CD14-positive monocyte (primary cell): ENCODE results near the gene CSNK2A2. TPM values are rescaled to one million over a fixed set of nuclear protein-coding genes. Genes with fewer than 3 reads are reported as not detected.

Experiments used
- DNase-seq, 3 donors: peaks; one replicate each; pipeline ENCODE4 v3.0.0-alpha.2; 2011 to 2022
- H2AFZ ChIP-seq: 2 replicates; pipeline ENCODE4 v1.6.0; 2012; ENCODE audit warnings: mild to moderate bottlenecking, low read depth, low read length, inconsistent platforms; ENCODE audit not compliant: insufficient read depth, poor library complexity, severe bottlenecking
- H3K27ac ChIP-seq, 2 donors: 1 replicate in 1 of 2; 2 replicates in 1 of 2; pipeline ENCODE4 v1.5.1; 2012 to 2013; ENCODE audit warnings: low read length in 2 of 2, control low read depth in 1 of 2, inconsistent platforms in 1 of 2, low read depth in 1 of 2, mild to moderate bottlenecking in 1 of 2
- H3K27me3 ChIP-seq, 2 donors: one replicate each; pipeline versions ENCODE4 v1.6.0 to v1.6.1; 2011 to 2013; ENCODE audit warnings: low read length in 2 of 2; ENCODE audit not compliant: control insufficient read depth in 2 of 2, insufficient read depth in 2 of 2
- H3K36me3 ChIP-seq, 2 donors: replicated peaks in 1 of 2; 1 replicate in 1 of 2; 2 replicates in 1 of 2; pipeline versions ENCODE4 v1.5.1 to v1.6.1; 2012 to 2013; ENCODE audit warnings: low read length in 2 of 2, control low read depth in 1 of 2, inconsistent platforms in 1 of 2, mild to moderate bottlenecking in 1 of 2; ENCODE audit not compliant: insufficient read depth in 2 of 2, control insufficient read depth in 1 of 2
- H3K4me1 ChIP-seq, 2 donors: 1 replicate in 1 of 2; 2 replicates in 1 of 2; pipeline versions ENCODE4 v1.5.1 to v1.6.1; 2012 to 2013; ENCODE audit warnings: low read length in 2 of 2, control low read depth in 1 of 2, inconsistent platforms in 1 of 2, mild to moderate bottlenecking in 1 of 2, moderate library complexity in 1 of 2; ENCODE audit not compliant: insufficient read depth in 2 of 2, control insufficient read depth in 1 of 2
- H3K4me2 ChIP-seq: replicated peaks from 2 replicates; pipeline ENCODE3; 2012; ENCODE audit warnings: low read length, moderate library complexity, mild to moderate bottlenecking; ENCODE audit not compliant: poor library complexity, severe bottlenecking; ENCODE audit errors: extremely low read depth
- H3K4me3 ChIP-seq, 3 experiments: fragments of 200-600 bp in 1 of 3; sonication (generic) in 1 of 3; replicated peaks in 1 of 3; 1 replicate in 2 of 3; 2 replicates in 1 of 3; pipeline ENCODE4 v1.5.1; 2011 to 2013; ENCODE audit warnings: low read length in 3 of 3, mild to moderate bottlenecking in 3 of 3, control low read depth in 2 of 3, low read depth in 2 of 3, inconsistent platforms in 1 of 3, moderate library complexity in 1 of 3
- H3K79me2 ChIP-seq: 2 replicates; pipeline ENCODE4 v1.6.0; 2012; ENCODE audit warnings: mild to moderate bottlenecking, control low read depth, inconsistent platforms, low read length, moderate library complexity; ENCODE audit not compliant: insufficient read depth
- H3K9ac ChIP-seq: 2 replicates; pipeline ENCODE4 v1.6.0; 2017; ENCODE audit warnings: low read length, mild to moderate bottlenecking; ENCODE audit not compliant: insufficient read depth, poor library complexity, severe bottlenecking
- H3K9me3 ChIP-seq, 2 donors: replicated peaks in 1 of 2; 1 replicate in 1 of 2; 2 replicates in 1 of 2; pipeline versions ENCODE4 v1.5.1 to v1.6.1; 2012 to 2013; ENCODE audit warnings: low read length in 2 of 2, control low read depth in 1 of 2; ENCODE audit not compliant: control insufficient read depth in 1 of 2, insufficient read depth in 1 of 2
- H4K20me1 ChIP-seq: 2 replicates; pipeline ENCODE4 v1.6.0; 2012; ENCODE audit warnings: mild to moderate bottlenecking, low read length, control low read depth, moderate library complexity; ENCODE audit not compliant: insufficient read depth
- H3K27ac Mint-ChIP-seq, 7 donors: one replicate each; pipeline ENCODE4 v1.8.0; 2020; ENCODE audit warnings: mild to moderate bottlenecking in 7 of 7, mixed read lengths in 7 of 7, moderate library complexity in 6 of 7, inconsistent platforms in 2 of 7
- H3K27me3 Mint-ChIP-seq, 3 donors: one replicate each; pipeline ENCODE4 v1.8.0; 2021 to 2022; ENCODE audit warnings: low read depth in 3 of 3, mild to moderate bottlenecking in 3 of 3, mixed read lengths in 3 of 3, moderate library complexity in 3 of 3, inconsistent platforms in 1 of 3
- H3K36me3 Mint-ChIP-seq, 2 donors: one replicate each; pipeline ENCODE4 v1.8.0; 2020; ENCODE audit warnings: mixed read lengths in 2 of 2, inconsistent platforms in 1 of 2, mild to moderate bottlenecking in 1 of 2
- H3K4me1 Mint-ChIP-seq: one replicate; pipeline ENCODE4 v1.8.0; 2020; ENCODE audit warnings: mild to moderate bottlenecking, mixed read lengths
- H3K4me3 Mint-ChIP-seq, 2 donors: one replicate each; pipeline ENCODE4 v1.8.0; 2020; ENCODE audit warnings: mild to moderate bottlenecking in 2 of 2, mixed read lengths in 2 of 2, moderate library complexity in 1 of 2
- H3K9me3 Mint-ChIP-seq, 7 donors: one replicate each; pipeline ENCODE4 v1.8.0; 2020 to 2022; ENCODE audit warnings: mixed read lengths in 7 of 7, mild to moderate bottlenecking in 6 of 7, moderate library complexity in 6 of 7, inconsistent platforms in 2 of 7
- WGBS: methylation state at CpG from one replicate; pipeline ENCODE4 v1.1.5; 2013; ENCODE audit warnings: missing lambda C conversion rate; ENCODE audit not compliant: insufficient coverage; 5-methylcytosine and 5-hydroxymethylcytosine counted together
- intact Hi-C, 2 donors: fragments of 100-400 bp; cut with micrococcal nuclease; formaldehyde crosslinking; loops; one replicate each; pipeline versions ENCODE4 v1.15.0 to v1.15.1; 2023
- polyA plus RNA-seq, 3 donors: library from polyadenylated mRNA; depleted of rRNA in 1 of 3; unstranded in 2 of 3; stranded (reverse) in 1 of 3; fragments of 300-500 nt in 2 of 3; fragments of >200 nt in 1 of 3; fragmentation: Illumina TruSeq in 2 of 3; gene quantifications; 1 replicate in 2 of 3; 2 replicates in 1 of 3; pipeline ENCODE4 v1.2.3, GENCODE V29; 2012 to 2021
- TF ChIP-seq, protein P1 (sequence below): fragments of 200-600 bp; IDR thresholded peaks from one replicate; pipeline ENCODE4 v1.8.0; 2022; ENCODE audit warnings: antibody characterized with exemption, mild to moderate bottlenecking

CSNK2A2 gene
- polyA plus RNA-seq, 3 donors, result 1.6 to 24.7 (median 9.2) TPM

GRCh38 chr16:58119509-58119845 lies 78.4 kb downstream of the CSNK2A2 start:
- intact Hi-C loops, result no loop called here
- no peaks in the 10 kb centered on the region for H3K27me3 ChIP-seq
- peaks cover 71% of the 10 kb centered on the region for H3K79me2 ChIP-seq
- TF ChIP-seq, protein P1, sequence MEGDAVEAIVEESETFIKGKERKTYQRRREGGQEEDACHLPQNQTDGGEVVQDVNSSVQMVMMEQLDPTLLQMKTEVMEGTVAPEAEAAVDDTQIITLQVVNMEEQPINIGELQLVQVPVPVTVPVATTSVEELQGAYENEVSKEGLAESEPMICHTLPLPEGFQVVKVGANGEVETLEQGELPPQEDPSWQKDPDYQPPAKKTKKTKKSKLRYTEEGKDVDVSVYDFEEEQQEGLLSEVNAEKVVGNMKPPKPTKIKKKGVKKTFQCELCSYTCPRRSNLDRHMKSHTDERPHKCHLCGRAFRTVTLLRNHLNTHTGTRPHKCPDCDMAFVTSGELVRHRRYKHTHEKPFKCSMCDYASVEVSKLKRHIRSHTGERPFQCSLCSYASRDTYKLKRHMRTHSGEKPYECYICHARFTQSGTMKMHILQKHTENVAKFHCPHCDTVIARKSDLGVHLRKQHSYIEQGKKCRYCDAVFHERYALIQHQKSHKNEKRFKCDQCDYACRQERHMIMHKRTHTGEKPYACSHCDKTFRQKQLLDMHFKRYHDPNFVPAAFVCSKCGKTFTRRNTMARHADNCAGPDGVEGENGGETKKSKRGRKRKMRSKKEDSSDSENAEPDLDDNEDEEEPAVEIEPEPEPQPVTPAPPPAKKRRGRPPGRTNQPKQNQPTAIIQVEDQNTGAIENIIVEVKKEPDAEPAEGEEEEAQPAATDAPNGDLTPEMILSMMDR, result no peak
- peaks cover 25 to 26% of the 10 kb centered on the region in 2 donors for H3K36me3 ChIP-seq
- no peaks in the 10 kb centered on the region for H3K9me3 ChIP-seq
- no peak for DNase-seq
- H3K27me3 Mint-ChIP-seq, result no peaks in the 10 kb centered on the region
- peaks cover 23 to 26% of the 10 kb centered on the region in 2 donors for H3K36me3 Mint-ChIP-seq
- H3K27ac ChIP-seq, result no peak overlapping the region
- no peak overlapping the region for H2AFZ ChIP-seq
- no peak overlapping the region for H3K9ac ChIP-seq
- no peak overlapping the region for H3K4me3 ChIP-seq
- H4K20me1 ChIP-seq, result peaks cover 34% of the 10 kb centered on the region
- no peak overlapping the region for H3K4me3 Mint-ChIP-seq
- H3K4me2 ChIP-seq, result no peak overlapping the region
- H3K9me3 Mint-ChIP-seq, result no peaks in the 10 kb centered on the region
- 70% methylated on average over 4 of the region's 8 CpGs for WGBS
- no peaks in the 10 kb centered on the region for H3K4me1 ChIP-seq
- peaks cover 8% of the 10 kb centered on the region for H3K4me1 Mint-ChIP-seq
- peak overlapping the region in 2 of 7 donors; percentile 19 to 25 for H3K27ac Mint-ChIP-seq

DNA sequence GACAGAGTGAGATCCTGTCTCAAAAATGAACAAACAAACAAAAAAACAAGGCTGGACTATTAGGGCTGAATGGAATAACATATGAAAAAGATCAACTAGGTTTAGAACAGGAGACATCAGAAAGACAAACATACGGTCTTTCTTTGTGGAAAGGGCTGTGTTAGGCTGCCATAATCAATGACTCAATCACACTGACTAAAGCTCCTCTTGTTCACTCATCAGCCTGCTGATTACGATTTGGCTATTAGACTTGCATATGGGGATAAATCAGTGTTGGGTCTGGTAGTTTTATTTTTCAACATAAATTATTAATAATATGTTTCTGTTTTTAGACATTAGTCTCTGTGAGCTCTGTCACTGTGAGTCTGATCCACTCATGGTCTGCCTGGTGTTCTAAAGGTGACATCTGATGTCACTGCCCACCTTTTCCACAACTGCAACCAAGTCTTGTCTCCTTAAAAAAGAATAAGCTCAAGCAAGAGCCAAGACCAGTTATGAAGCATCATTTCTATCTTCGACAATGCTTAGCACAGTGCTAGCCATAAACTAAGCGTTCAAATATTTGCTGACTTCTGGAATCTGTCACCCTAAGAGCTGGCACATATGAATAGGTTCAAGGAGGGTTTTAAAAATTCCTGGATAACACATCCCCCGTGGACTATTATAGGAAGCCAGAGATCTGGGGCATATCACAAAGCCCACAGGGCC lies 79.0 kb downstream of the CSNK2A2 start:
- H3K79me2 ChIP-seq, result peaks cover 66% of the 10 kb centered on the region
- H3K4me3 ChIP-seq, result no peak overlapping the region
- H3K27me3 ChIP-seq, result no peaks in the 10 kb centered on the region
- intact Hi-C loops, result no loop called here
- H3K27ac Mint-ChIP-seq, result peak overlapping the region in 3 of 7 donors; percentile 19 to 27 (median 25)
- H3K9me3 Mint-ChIP-seq, result peaks cover 0 to 2% (median 0%) of the 10 kb centered on the region in 7 donors
- H2AFZ ChIP-seq, result no peak overlapping the region
- no peak overlapping the region for H3K4me2 ChIP-seq
- 100% methylated on average over 2 of the region's 5 CpGs for WGBS
- H3K9me3 ChIP-seq, result no peaks in the 10 kb centered on the region
- H3K36me3 ChIP-seq, result peaks cover 28 to 31% of the 10 kb centered on the region in 2 donors
- H3K4me1 ChIP-seq, result no peaks in the 10 kb centered on the region
- DNase-seq, result no peak
- no peaks in the 10 kb centered on the region for H3K27me3 Mint-ChIP-seq
- H3K36me3 Mint-ChIP-seq, result peaks cover 28 to 30% of the 10 kb centered on the region in 2 donors
- H3K4me1 Mint-ChIP-seq, result peaks cover 8% of the 10 kb centered on the region
- H3K27ac ChIP-seq, result no peak overlapping the region
- no peak overlapping the region for H3K4me3 Mint-ChIP-seq
- H3K9ac ChIP-seq, result no peak overlapping the region
- TF ChIP-seq, protein P1, result no peak
- peaks cover 29% of the 10 kb centered on the region for H4K20me1 ChIP-seq
